Right renal pelvis (tissue), 4 donors: ENCODE measurements around the gene TMEM247. TPM values are rescaled to one million over a fixed set of nuclear protein-coding genes. Genes with fewer than 3 reads are reported as not detected.
"Not testable (repeated sequence)": the region's sequence is repeated elsewhere in the genome, so short reads cannot be mapped to it uniquely, and the experiment has no call there.

Experiments
- DNase-seq, 4 donors: peaks; one replicate each; pipeline ENCODE4 v3.0.0-alpha.2; 2013; ENCODE audit warnings: low read depth in 4 of 4, low spot score in 3 of 4, missing footprints in 1 of 4
- polyA plus RNA-seq, 4 donors: library from polyadenylated mRNA; unstranded; fragments of 120-200 nt; gene quantifications; one replicate each; pipeline ENCODE4 v1.2.1, GENCODE V29; 2013; ENCODE audit not compliant: insufficient read length in 4 of 4

The TMEM247 gene
- polyA plus RNA-seq, 4 donors: not detected

- DNase-seq: no peak
These were observed 28.9 kb downstream of the TMEM247 start for GRCh38 chr2:46508312-46508711.

GRCh38 chr2:46508759-46509158 lies 29.4 kb downstream of the TMEM247 start:
- DNase-seq: no peak

GRCh38 chr2:46509804-46510203 lies 30.4 kb downstream of the TMEM247 start:
- DNase-seq: no peak

- DNase-seq: no peak
These were observed 31.3 kb downstream of the TMEM247 start for GRCh38 chr2:46510598-46511177.

GRCh38 chr2:46512185-46512584 lies 32.8 kb downstream of the TMEM247 start:
- no peak for DNase-seq

GRCh38 chr2:46514738-46515137 lies 35.4 kb downstream of the TMEM247 start:
- no peak for DNase-seq

- no peak for DNase-seq
These were observed 38.1 kb downstream of the TMEM247 start for GRCh38 chr2:46517485-46517884.

- no peak for DNase-seq
These were observed 39.5 kb downstream of the TMEM247 start for GRCh38 chr2:46518861-46519260.

- no peak for DNase-seq
These were observed 39.9 kb downstream of the TMEM247 start for GRCh38 chr2:46519265-46519664.

- DNase-seq: no peak
These were observed 40.9 kb downstream of the TMEM247 start for GRCh38 chr2:46520130-46520711.

- DNase-seq: no peak
These were observed 41.9 kb downstream of the TMEM247 start for GRCh38 chr2:46521215-46521683.

GRCh38 chr2:46522385-46522784 lies 43.0 kb downstream of the TMEM247 start:
- DNase-seq: not testable (repeated sequence)

- no peak for DNase-seq
These were observed 46.3 kb downstream of the TMEM247 start for GRCh38 chr2:46525522-46526155.

GRCh38 chr2:46528880-46529279 lies 49.5 kb downstream of the TMEM247 start:
- no peak for DNase-seq

GRCh38 chr2:46530639-46531038 lies 51.3 kb downstream of the TMEM247 start:
- DNase-seq: no peak

- no peak for DNase-seq
These were observed 52.5 kb downstream of the TMEM247 start for GRCh38 chr2:46531863-46532262.

Other genes starting within 250 kb of the TMEM247 start
- 10 to 100 TPM; 49.1 to 64.0 (median 50.3) TPM for gene EPAS1, start 182.2 kb upstream of the TMEM247 start, polyA plus RNA-seq
- gene RHOQ, start 62.9 kb downstream of the TMEM247 start, polyA plus RNA-seq: 10 to 100 TPM; 57.7 to 75.0 (median 70.3) TPM
- 1 to 10 TPM; 5.5 to 6.8 (median 6.3) TPM for gene ATP6V1E2, start 63.0 kb downstream of the TMEM247 start, polyA plus RNA-seq
- gene PIGF, start 137.5 kb downstream of the TMEM247 start, polyA plus RNA-seq: 10 to 100 TPM; 38.6 to 49.8 (median 46.2) TPM
- 10 to 100 TPM; 22.9 to 26.8 (median 26.2) TPM for gene CRIPT, start 137.7 kb downstream of the TMEM247 start, polyA plus RNA-seq
- gene SOCS5, start 219.7 kb downstream of the TMEM247 start, polyA plus RNA-seq: 10 to 100 TPM; 26.8 to 36.4 (median 33.3) TPM